OCI-LY7 (cell line): ENCODE results near the gene CALR3.

Experiments
- EZH2phosphoT487 ChIP-seq: fragments of 200-600 bp; sonication (generic); IDR thresholded peaks from 2 replicates; pipeline ENCODE4 v1.6.1; 2018; ENCODE audit warnings: low read depth, borderline replicate concordance, mild to moderate bottlenecking, mixed run types, antibody characterized with exemption, low read length, moderate library complexity, mixed read lengths
- TF ChIP-seq, protein P1 (sequence below): fragments of 200-600 bp; sonication (generic); conservative IDR thresholded peaks from 2 replicates; pipeline ENCODE4 v1.5.1; 2014; ENCODE audit warnings: mild to moderate bottlenecking, antibody characterized with exemption, low read length, moderate library complexity, mixed read lengths

DNA sequence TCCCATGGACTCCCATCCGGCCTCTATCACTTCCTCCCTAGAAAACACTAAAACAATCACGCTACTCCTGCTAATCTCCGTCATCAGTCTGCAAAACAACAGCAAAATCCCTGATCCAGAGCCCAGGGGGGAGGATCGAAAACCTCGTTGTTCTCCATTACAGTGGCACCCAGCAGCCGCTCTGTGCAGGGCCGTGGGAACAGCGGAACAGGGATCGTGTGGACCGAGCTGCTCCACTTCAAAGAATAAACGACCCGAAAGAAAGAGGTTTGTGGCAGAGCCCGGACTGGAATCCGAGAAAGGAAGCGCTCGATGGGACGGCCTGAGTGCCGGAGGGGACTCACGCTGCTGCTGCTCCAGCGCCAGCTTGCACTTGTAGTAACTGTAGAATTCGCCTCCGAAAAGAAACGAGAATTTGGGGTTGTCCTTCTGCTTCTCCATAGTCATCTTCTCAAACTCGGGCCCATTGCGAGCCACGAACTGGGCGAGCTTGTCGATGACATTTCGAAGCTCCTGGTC is 45.6 kb upstream of the CALR3 start:
- TF ChIP-seq, protein P1, sequence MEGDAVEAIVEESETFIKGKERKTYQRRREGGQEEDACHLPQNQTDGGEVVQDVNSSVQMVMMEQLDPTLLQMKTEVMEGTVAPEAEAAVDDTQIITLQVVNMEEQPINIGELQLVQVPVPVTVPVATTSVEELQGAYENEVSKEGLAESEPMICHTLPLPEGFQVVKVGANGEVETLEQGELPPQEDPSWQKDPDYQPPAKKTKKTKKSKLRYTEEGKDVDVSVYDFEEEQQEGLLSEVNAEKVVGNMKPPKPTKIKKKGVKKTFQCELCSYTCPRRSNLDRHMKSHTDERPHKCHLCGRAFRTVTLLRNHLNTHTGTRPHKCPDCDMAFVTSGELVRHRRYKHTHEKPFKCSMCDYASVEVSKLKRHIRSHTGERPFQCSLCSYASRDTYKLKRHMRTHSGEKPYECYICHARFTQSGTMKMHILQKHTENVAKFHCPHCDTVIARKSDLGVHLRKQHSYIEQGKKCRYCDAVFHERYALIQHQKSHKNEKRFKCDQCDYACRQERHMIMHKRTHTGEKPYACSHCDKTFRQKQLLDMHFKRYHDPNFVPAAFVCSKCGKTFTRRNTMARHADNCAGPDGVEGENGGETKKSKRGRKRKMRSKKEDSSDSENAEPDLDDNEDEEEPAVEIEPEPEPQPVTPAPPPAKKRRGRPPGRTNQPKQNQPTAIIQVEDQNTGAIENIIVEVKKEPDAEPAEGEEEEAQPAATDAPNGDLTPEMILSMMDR: no peak
- TF ChIP-seq EZH2phosphoT487: no peak
